Adipocyte (in vitro differentiated cells): ENCODE results near the gene FMOD.
A peak's percentile ranks its signal among the peaks of the same experiment; 100 is the strongest.
"Not testable (repeated sequence)": the region's sequence is repeated elsewhere in the genome, so short reads cannot be mapped to it uniquely, and the experiment has no call there.

Experiments used
- DNase-seq: peaks from one replicate; pipeline ENCODE4 v3.0.0-alpha.2; 2015; ENCODE audit warnings: low read depth
- H3K27me3 ChIP-seq: replicated peaks from 2 replicates; pipeline ENCODE4 v1.7.0; 2013; ENCODE audit warnings: mild to moderate bottlenecking, low read length, moderate library complexity; ENCODE audit not compliant: control insufficient read depth, insufficient read depth
- H3K36me3 ChIP-seq: 2 replicates; pipeline ENCODE4 v1.7.0; 2013; ENCODE audit warnings: low read length, mild to moderate bottlenecking, moderate library complexity; ENCODE audit not compliant: control insufficient read depth, insufficient read depth, severe bottlenecking
- H3K4me1 ChIP-seq: 2 replicates; pipeline ENCODE4 v1.7.0; 2013; ENCODE audit warnings: mild to moderate bottlenecking, low read length, moderate library complexity; ENCODE audit not compliant: control insufficient read depth, insufficient read depth
- H3K4me3 ChIP-seq: 2 replicates; pipeline ENCODE4 v1.7.0; 2013; ENCODE audit warnings: mild to moderate bottlenecking, low read length, moderate library complexity
- H3K9ac ChIP-seq: 2 replicates; pipeline ENCODE4 v1.7.0; 2013; ENCODE audit warnings: mild to moderate bottlenecking, low read length, moderate library complexity
- H3K9me3 ChIP-seq: 2 replicates; pipeline ENCODE4 v1.7.0; 2013; ENCODE audit warnings: mild to moderate bottlenecking, low read length, moderate library complexity; ENCODE audit not compliant: control insufficient read depth

FMOD gene

GRCh38 chr1:203300441-203301330, 50.2 kb downstream of the FMOD start:
- DNase-seq = no peak
- Histone ChIP-seq H3K27me3 (peaks cover 7% of the 10 kb centered on the region), H3K9ac (no peak overlapping the region), H3K4me3 (no peak overlapping the region), H3K9me3 (no peaks in the 10 kb centered on the region), H3K36me3 (no peaks in the 10 kb centered on the region), H3K4me1 (peaks cover 5% of the 10 kb centered on the region)

GRCh38 chr1:203299719-203300429, 51.0 kb downstream of the FMOD start:
- not testable (repeated sequence) for H3K4me1 ChIP-seq, DNase-seq, H3K27me3 ChIP-seq, H3K9ac ChIP-seq, H3K4me3 ChIP-seq, H3K9me3 ChIP-seq, H3K36me3 ChIP-seq

DNA sequence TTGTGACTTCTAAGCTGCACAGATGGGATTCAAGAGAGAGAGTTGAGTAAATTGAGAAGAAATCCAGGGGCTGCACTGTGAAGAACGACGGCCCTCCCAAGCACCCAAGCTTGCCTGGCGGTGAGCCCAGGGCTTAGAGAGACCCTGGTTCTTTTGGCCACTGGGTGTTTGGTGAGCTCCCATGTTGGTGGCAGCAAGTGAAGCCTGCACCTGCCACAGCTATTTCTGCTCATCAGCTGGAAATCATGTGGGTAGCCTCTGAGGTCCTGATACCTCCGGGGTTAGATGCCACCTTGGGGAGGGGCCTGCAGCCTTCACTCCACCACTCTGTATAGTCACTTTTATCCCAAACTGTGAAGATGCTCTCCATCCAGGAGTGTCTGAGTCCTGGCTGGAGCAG, 51.8 kb downstream of the FMOD start:
- H3K4me3 ChIP-seq = no peak overlapping the region
- no peaks in the 10 kb centered on the region for H3K9me3 ChIP-seq
- H3K36me3 ChIP-seq = no peaks in the 10 kb centered on the region
- no peaks in the 10 kb centered on the region for H3K4me1 ChIP-seq
- H3K27me3 ChIP-seq = peaks cover 7% of the 10 kb centered on the region
- no peak overlapping the region for H3K9ac ChIP-seq
- no peak for DNase-seq

- Histone ChIP-seq H3K36me3 (no peaks in the 10 kb centered on the region), H3K9me3 (no peaks in the 10 kb centered on the region), H3K27me3 (peaks cover 10% of the 10 kb centered on the region), H3K4me1 (no peaks in the 10 kb centered on the region), H3K4me3 (no peak overlapping the region), H3K9ac (no peak overlapping the region)
- peak; percentile 68 for DNase-seq
Observed at GRCh38 chr1:203296460-203297073, 54.4 kb downstream of the FMOD start.

GRCh38 chr1:203295796-203296195, 55.1 kb downstream of the FMOD start:
- Histone ChIP-seq H3K4me3 (no peak overlapping the region), H3K9ac (no peak overlapping the region), H3K9me3 (no peaks in the 10 kb centered on the region), H3K4me1 (peaks cover 4% of the 10 kb centered on the region), H3K36me3 (no peaks in the 10 kb centered on the region), H3K27me3 (peaks cover 10% of the 10 kb centered on the region)
- DNase-seq = no peak

DNA sequence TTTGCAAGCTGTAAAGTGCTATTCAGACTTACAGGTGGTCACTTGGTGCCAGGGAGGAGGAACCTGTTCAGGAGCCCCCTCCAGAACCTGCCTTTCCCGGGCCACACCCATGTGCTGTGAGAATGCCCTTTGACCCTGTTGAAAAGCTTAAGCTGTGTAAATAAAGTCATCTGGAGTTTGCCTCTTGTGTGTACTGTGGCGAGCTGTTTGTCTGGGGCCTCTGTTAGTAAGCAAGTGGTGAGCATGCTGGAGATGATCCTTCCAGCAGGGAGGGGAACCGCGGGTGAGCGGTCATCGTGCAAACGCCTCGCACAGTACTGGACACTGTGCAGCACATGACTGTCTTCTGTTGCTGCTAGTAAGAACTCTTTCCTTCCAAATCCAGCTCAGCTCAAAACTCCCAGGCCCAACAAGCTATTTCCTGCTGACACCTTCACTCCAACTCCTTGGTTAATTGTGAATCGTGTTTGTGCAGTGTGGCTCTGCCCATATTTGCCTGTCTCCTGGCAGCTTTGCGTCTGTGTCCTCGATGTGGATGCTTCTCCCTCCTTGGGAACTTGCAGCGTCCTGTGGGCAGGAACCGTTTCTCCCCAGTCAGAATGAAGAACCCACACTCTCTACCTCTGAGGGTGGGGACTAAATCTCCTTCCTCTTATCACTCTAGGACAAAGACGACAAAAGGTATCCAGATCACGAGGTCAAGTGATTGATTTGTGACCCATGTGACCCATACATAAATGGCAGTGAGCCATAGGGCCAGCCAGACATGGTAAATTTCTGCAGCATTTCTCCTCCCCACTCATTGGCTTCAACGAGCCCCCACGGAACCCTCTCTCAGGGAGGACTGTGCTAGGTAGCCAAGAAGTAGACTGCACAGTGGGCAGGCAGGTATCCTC, 59.5 kb downstream of the FMOD start:
- no peak for DNase-seq
- H3K4me1 ChIP-seq = peaks cover 14% of the 10 kb centered on the region
- no peaks in the 10 kb centered on the region for H3K36me3 ChIP-seq
- H3K9ac ChIP-seq = no peak overlapping the region
- H3K9me3 ChIP-seq = no peaks in the 10 kb centered on the region
- H3K4me3 ChIP-seq = no peak overlapping the region
- H3K27me3 ChIP-seq = peaks cover 6% of the 10 kb centered on the region
